Fibroblast of lung (primary cell): ENCODE results near the gene SBF2. TPM values are rescaled to one million over a fixed set of nuclear protein-coding genes. Genes with fewer than 3 reads are reported as not detected.

ENCODE experiments used
- DNase-seq, 2 donors: peaks; one replicate each; pipeline versions ENCODE4 v3.0.0 to v3.0.0-alpha.2; 2010; ENCODE audit warnings: low read depth in 2 of 2
- H2AFZ ChIP-seq: 2 replicates; pipeline ENCODE4 v1.5.1; 2012; ENCODE audit warnings: low read length, control low read depth, inconsistent platforms
- H3K27ac ChIP-seq: 2 replicates; pipeline ENCODE4 v1.5.1; 2011; ENCODE audit warnings: low read length, control low read depth; ENCODE audit not compliant: insufficient read depth
- H3K27me3 ChIP-seq: 2 replicates; pipeline ENCODE4 v1.5.1; 2011; ENCODE audit warnings: mild to moderate bottlenecking, low read length; ENCODE audit not compliant: control insufficient read depth, insufficient read depth
- H3K36me3 ChIP-seq: 2 replicates; pipeline ENCODE4 v1.5.1; 2011; ENCODE audit warnings: low read length; ENCODE audit not compliant: control insufficient read depth, insufficient read depth
- H3K4me1 ChIP-seq: 2 replicates; pipeline ENCODE4 v1.5.1; 2011; ENCODE audit warnings: low read length; ENCODE audit not compliant: control insufficient read depth, insufficient read depth; ENCODE audit errors: extremely low read depth
- H3K4me2 ChIP-seq: 2 replicates; pipeline ENCODE4 v1.5.1; 2011; ENCODE audit warnings: low read length, control low read depth; ENCODE audit not compliant: insufficient read depth; ENCODE audit errors: extremely low read depth
- H3K4me3 ChIP-seq, 4 experiments: fragments of 200-600 bp in 1 of 4; sonication (generic) in 1 of 4; replicated peaks in 1 of 4; 2 replicates each; pipeline ENCODE4 v1.5.1; 2011 to 2016; ENCODE audit warnings: low read length in 4 of 4, low read depth in 3 of 4, mild to moderate bottlenecking in 3 of 4, control low read depth in 2 of 4, inconsistent platforms in 1 of 4, mixed read lengths in 1 of 4; ENCODE audit not compliant: insufficient read depth in 1 of 4; ENCODE audit errors: control extremely low read depth in 1 of 4
- H3K79me2 ChIP-seq: 2 replicates; pipeline ENCODE4 v1.5.1; 2012; ENCODE audit warnings: mild to moderate bottlenecking, low read length, inconsistent platforms; ENCODE audit not compliant: control insufficient read depth, insufficient read depth
- H3K9ac ChIP-seq: 2 replicates; pipeline ENCODE4 v1.5.1; 2011; ENCODE audit warnings: mild to moderate bottlenecking, low read length, control low read depth; ENCODE audit not compliant: insufficient read depth
- H3K9me3 ChIP-seq: 2 replicates; pipeline ENCODE4 v1.5.1; 2012; ENCODE audit warnings: low read depth, low read length; ENCODE audit not compliant: control insufficient read depth, insufficient read depth
- H4K20me1 ChIP-seq: 2 replicates; pipeline ENCODE4 v1.5.1; 2011; ENCODE audit warnings: low read length; ENCODE audit not compliant: control insufficient read depth, insufficient read depth; ENCODE audit errors: extremely low read depth
- CTCF ChIP-seq, 2 donors: IDR thresholded peaks in 1 of 2; conservative IDR thresholded peaks in 1 of 2; 1 replicate in 1 of 2; 2 replicates in 1 of 2; pipeline ENCODE4 v1.5.1; 2011 to 2012; ENCODE audit warnings: low read length in 2 of 2, control low read depth in 1 of 2, inconsistent platforms in 1 of 2, low read depth in 1 of 2, mild to moderate bottlenecking in 1 of 2
- EZH2 ChIP-seq: IDR thresholded peaks from 2 replicates; pipeline ENCODE4 v1.5.1; 2012; ENCODE audit warnings: low read length, control low read depth, mild to moderate bottlenecking; ENCODE audit errors: missing control alignments
- polyA plus RNA-seq, 2 donors: library from polyadenylated mRNA; depleted of rRNA in 1 of 2; stranded (reverse) in 1 of 2; unstranded in 1 of 2; fragments of >200 nt; gene quantifications; 2 replicates each; pipeline ENCODE4 v1.2.1, GENCODE V29; 2011 to 2012; ENCODE audit warnings: missing spikeins in 1 of 2
- total RNA-seq: library from RNA; depleted of rRNA; stranded (reverse); fragments of >200 nt; gene quantifications from 2 replicates; pipeline ENCODE4 v1.2.1, GENCODE V29; 2014

Gene SBF2
- total and polyA plus RNA-seq, 2 donors (not counting 1 experiment from before 2014, with no cell fraction given) = 69.4 to 95.9 TPM

- H3K9me3 ChIP-seq = no peaks in the 10 kb centered on the region
- H3K4me2 ChIP-seq = no peak overlapping the region
- H4K20me1 ChIP-seq = no peaks in the 10 kb centered on the region
- no peak for TF ChIP-seq CTCF (conservative IDR thresholded peaks at IDR 0.05 in 1 of 2, IDR thresholded peaks at IDR 0.05 in 1 of 2; ENCODE audit: low read depth in 1 of 2, low read length in 2 of 2)
- H2AFZ ChIP-seq = no peak overlapping the region
- H3K4me3 ChIP-seq = no peak overlapping the region
- no peaks in the 10 kb centered on the region for H3K4me1 ChIP-seq
- H3K27me3 ChIP-seq = no peaks in the 10 kb centered on the region
- no peak overlapping the region for H3K9ac ChIP-seq
- H3K79me2 ChIP-seq = peaks cover 2% of the 10 kb centered on the region
- H3K27ac ChIP-seq = no peak overlapping the region
- DNase-seq = no peak
- no peaks in the 10 kb centered on the region for H3K36me3 ChIP-seq
These were observed 206.7 kb downstream of the SBF2 start for GRCh38 chr11:10087186-10087922.

- H3K27me3 ChIP-seq = no peaks in the 10 kb centered on the region
- H3K9me3 ChIP-seq = no peaks in the 10 kb centered on the region
- no peak overlapping the region for H3K27ac ChIP-seq
- no peak overlapping the region for H2AFZ ChIP-seq
- H3K4me2 ChIP-seq = no peak overlapping the region
- peaks cover 9% of the 10 kb centered on the region for H3K79me2 ChIP-seq
- peaks cover 2% of the 10 kb centered on the region for H3K4me1 ChIP-seq
- H3K9ac ChIP-seq = no peak overlapping the region
- TF ChIP-seq CTCF (conservative IDR thresholded peaks at IDR 0.05 in 1 of 2, IDR thresholded peaks at IDR 0.05 in 1 of 2; ENCODE audit: low read depth in 1 of 2, low read length in 2 of 2) (no peak), EZH2 (no peak)
- H4K20me1 ChIP-seq = no peaks in the 10 kb centered on the region
- no peak for DNase-seq
- no peaks in the 10 kb centered on the region for H3K36me3 ChIP-seq
- no peak overlapping the region for H3K4me3 ChIP-seq
These were observed 213.9 kb downstream of the SBF2 start for GRCh38 chr11:10080138-10080537.

- DNase-seq = peak; percentile 36 to 73
- TF ChIP-seq CTCF (conservative IDR thresholded peaks at IDR 0.05 in 1 of 2, IDR thresholded peaks at IDR 0.05 in 1 of 2; ENCODE audit: low read depth in 1 of 2, low read length in 2 of 2) = peak; percentile 46 to 64
- no peak for TF ChIP-seq EZH2
- no peak overlapping the region for H3K27ac ChIP-seq
- H3K9ac ChIP-seq = no peak overlapping the region
- peaks cover 4% of the 10 kb centered on the region for H3K4me1 ChIP-seq
- H3K79me2 ChIP-seq = peaks cover 7% of the 10 kb centered on the region
- H3K27me3 ChIP-seq = no peaks in the 10 kb centered on the region
- no peak overlapping the region for H2AFZ ChIP-seq
- H3K4me2 ChIP-seq = no peak overlapping the region
- no peaks in the 10 kb centered on the region for H3K9me3 ChIP-seq
- H4K20me1 ChIP-seq = no peaks in the 10 kb centered on the region
- H3K36me3 ChIP-seq = no peaks in the 10 kb centered on the region
- H3K4me3 ChIP-seq = no peak overlapping the region
These were observed 217.4 kb downstream of the SBF2 start for GRCh38 chr11:10076458-10077141.
